NCI-H774 (cell line): ENCODE measurements around the gene SENP3.
"Not testable (repeated sequence)": the region's sequence is repeated elsewhere in the genome, so short reads cannot be mapped to it uniquely, and the experiment has no call there.

ENCODE experiments used
- DNase-seq: peaks from one replicate; lab custom pipeline; 2025; lab: John Stamatoyannopoulos, UW

The SENP3 gene

GRCh38 chr17:7597561-7597960, 35.8 kb downstream of the SENP3 start:
- DNase-seq: not testable (repeated sequence)

- DNase-seq: no peak
Measured at GRCh38 chr17:7606280-7606679, 44.6 kb downstream of the SENP3 start.

GRCh38 chr17:7610641-7611040, 48.9 kb downstream of the SENP3 start:
- DNase-seq: no peak

GRCh38 chr17:7611635-7612293, 50.0 kb downstream of the SENP3 start:
- no peak for DNase-seq

GRCh38 chr17:7612294-7612640, 50.5 kb downstream of the SENP3 start:
- no peak for DNase-seq

GRCh38 chr17:7613769-7614424, 52.2 kb downstream of the SENP3 start:
- DNase-seq: no peak

GRCh38 chr17:7614425-7615264, 52.9 kb downstream of the SENP3 start, which contains the start of gene FXR2:
Gene FXR2 (minus strand): TSS chr17:7614897. CDS start chr17:7614532, 365 bp downstream.
- peak; percentile 93 for DNase-seq

GRCh38 chr17:7615265-7615747, 53.6 kb downstream of the SENP3 start:
- DNase-seq: no peak

- DNase-seq: no peak
Measured at GRCh38 chr17:7618608-7619007, 56.9 kb downstream of the SENP3 start.

- DNase-seq: no peak
Measured at GRCh38 chr17:7620835-7621234, 59.1 kb downstream of the SENP3 start.
